SW 1271 (cell line): ENCODE data around the gene SLCO2B1.
A peak's percentile ranks its signal among the peaks of the same experiment; 100 is the strongest.

Experiments used
- DNase-seq, 2 experiments: peaks; one replicate each; lab custom pipeline; 2025; lab: John Stamatoyannopoulos, UW

Gene SLCO2B1

DNA sequence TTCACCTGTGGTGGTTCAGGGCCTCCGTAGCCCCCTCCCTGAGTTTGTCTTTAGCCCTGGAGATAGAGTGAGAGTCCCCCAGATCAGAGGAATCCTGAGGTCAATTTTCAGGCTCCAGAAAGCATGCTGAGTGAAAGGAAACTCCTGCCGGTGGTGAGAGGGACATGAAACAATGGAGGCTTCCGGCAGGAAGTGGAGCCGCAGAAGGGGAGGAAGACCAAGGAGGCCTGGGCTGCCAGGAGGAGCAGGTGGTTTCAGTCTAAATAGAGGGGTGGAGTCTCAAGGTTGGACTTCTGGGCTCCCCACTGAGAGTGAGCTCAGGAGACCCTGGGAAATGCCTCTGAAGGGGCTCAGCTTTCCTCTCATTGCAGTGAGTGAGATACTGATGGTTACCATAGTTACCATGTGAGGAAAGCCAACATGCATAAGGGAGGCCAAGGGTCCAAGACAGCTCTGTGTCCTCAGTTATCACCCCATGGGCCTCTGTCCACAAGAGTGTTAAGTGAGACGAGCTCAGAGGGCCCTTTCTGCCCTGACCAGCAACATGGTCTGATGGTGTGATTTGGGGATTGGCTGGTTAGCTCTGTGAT is 10.7 kb downstream of the SLCO2B1 start:
- no peak for DNase-seq

DNA sequence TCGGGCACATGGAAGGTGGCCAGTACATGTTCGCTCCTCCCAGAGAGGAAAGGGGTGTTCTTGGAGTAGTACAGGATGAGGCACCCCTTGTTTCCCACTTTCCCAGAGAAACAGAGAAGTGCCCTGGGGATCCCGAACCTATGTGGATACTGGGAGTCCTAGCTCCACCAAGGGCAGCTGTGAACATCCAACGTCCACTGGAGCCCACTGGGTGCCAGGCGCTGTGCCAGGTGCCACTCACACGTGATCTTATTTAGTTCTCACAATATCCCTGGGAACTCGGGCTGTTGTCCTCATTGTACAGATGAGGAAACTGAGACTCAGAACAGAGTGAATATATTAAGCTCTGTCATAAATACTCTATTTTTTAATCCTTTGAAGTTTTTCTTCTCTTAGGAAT is 12.0 kb downstream of the SLCO2B1 start:
- no peak for DNase-seq

DNA sequence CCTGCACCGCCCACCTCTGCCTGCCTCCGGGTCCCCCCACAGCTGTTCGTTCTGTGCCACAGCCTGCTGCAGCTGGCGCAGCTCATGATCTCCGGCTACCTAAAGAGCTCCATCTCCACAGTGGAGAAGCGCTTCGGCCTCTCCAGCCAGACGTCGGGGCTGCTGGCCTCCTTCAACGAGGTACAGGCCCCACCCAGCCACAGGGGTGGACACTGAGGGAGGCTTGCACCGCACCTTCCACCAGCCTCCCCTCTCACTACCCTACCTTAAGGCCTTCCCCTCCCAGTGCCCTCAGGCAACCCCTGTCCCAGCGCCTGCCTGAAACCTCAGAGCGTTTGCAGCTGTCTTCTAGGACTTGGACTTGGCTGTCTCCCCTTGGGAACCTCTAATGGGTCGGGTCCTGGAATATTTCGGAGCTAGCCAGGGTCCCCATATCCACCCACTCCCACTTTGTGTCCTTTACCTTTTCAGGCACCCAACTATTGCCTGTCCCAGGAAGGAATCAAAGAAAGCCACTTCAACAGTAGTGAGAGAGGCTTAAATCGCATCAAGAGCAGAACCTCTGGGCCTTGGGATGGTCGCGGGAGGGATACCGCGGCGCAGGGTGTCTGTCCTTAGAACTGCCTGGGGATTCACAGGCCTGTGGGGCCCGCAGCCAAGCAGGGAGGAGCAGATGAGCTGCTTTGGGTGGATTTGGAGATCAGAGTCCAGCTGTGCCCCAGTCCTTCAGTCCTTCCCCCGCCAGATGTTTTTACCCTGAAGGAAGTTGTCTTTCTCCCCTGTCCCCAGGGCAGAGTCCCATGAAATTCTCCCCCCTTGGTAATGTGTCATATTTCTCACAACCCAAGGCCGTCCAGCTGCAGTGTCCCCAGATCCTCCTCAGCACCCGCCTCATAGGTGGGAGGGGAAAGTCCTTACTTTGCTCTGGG is 13.3 kb downstream of the SLCO2B1 start:
- no peak for DNase-seq

DNA sequence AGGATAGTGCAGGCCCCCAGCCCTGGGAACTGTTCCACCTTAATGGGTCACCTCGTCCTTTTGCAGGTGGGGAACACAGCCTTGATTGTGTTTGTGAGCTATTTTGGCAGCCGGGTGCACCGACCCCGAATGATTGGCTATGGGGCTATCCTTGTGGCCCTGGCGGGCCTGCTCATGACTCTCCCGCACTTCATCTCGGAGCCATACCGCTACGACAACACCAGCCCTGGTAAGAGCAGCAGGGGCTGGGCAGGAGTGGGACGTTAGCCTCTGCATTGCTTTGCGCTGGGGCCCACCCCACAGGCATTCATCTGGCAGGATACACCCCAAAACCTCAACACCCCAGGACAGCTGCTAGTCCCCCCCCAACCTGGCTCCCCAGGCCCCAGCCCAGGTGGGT is 14.8 kb downstream of the SLCO2B1 start:
- DNase-seq: no peak

DNA sequence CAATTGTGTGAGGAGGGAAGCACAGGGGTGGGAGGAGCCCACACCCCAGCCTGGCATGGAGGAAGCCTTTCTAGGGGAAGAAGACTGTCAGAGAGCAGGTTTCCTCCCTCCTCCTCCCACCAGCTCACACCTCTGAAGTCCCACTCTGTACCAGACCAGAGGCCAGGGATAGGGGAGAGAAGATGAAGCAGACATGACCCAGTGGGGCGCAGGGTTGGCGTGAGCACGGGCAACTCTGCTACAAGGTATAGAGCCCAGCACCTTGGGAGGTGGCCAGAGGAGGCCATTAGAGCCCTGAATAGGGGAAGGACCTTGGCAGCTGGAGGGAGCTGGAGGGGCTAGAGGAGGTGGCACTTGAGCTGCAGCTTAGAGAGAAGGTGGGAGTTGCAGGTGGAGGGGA is 15.9 kb downstream of the SLCO2B1 start:
- no peak for DNase-seq

DNA sequence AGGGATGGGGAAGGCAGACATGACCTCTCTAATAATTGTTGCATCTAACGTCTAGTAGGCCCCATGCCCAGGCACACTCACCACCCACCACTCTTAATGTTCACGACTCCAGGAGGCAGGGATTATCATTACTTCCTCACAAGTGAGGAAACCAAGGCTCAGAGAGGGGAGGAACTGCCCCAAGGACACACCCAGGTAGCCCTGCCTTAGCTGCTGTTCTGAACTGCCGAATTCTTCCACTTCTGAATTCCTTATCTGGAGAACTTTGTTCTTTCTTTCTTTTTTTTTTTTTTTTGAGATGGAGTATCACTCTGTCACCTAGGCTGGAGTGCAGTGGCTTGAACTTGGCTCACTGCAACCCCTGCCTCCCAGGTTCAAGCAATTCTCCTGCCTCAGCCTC is 16.7 kb downstream of the SLCO2B1 start:
- no peak for DNase-seq

DNA sequence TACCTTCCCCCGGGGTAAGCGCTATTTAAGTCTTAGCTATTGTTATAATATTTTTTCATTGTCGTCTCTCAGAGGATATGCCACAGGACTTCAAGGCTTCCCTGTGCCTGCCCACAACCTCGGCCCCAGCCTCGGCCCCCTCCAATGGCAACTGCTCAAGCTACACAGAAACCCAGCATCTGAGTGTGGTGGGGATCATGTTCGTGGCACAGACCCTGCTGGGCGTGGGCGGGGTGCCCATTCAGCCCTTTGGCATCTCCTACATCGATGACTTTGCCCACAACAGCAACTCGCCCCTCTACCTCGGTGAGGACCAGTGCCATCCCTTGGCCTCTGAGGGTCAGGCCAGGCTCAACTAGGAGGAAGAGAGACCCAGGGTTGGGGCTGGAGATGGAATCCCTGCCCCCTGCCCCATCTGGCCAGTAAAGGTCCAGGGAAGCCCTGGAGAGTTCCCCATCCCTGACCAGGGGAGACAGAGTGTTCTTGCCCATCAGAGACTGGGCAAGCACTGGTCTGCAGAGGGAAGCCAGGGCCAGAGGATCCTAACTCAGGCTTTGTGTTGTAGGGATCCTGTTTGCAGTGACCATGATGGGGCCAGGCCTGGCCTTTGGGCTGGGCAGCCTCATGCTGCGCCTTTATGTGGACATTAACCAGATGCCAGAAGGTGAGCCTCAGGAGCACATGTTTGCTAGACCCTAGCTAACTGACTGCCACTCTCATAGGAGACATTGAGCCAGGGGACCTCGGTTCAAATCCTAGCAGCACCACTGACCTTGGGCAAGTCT is 18.4 kb downstream of the SLCO2B1 start:
- no peak for DNase-seq

DNA sequence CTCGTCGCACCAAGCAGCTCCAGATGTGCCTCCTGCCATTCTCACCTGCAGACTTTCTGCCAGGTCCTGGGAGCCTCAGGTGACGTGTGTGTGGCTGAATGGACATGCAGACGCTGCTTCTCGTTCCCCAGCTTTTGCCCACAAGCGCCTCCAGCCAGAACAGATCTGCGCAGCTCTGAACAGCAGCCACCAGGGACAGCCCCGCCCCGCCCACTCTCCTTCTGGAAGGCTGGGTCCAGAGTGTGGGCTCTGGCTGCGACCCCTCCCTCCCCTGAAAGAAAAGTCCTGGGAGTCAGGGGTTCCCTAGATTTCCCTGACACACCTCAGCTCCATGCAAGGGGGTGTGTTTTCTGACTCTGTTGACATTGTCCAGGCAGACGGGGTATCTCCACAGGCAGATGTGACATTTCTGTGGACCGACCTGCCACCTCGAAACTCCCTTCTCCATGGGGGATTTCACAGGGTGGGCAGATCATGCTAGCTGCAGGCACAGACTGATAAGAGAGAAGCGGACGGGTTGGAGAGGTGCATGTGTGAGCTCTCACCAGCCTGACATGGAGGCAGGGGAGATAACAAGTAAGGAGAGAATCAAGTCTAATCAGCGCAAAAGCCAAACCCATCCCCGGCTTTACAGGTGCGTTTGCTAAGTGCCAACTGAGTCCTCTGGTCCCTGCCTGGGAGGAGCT is 19.8 kb downstream of the SLCO2B1 start:
- DNase-seq: no peak

DNA sequence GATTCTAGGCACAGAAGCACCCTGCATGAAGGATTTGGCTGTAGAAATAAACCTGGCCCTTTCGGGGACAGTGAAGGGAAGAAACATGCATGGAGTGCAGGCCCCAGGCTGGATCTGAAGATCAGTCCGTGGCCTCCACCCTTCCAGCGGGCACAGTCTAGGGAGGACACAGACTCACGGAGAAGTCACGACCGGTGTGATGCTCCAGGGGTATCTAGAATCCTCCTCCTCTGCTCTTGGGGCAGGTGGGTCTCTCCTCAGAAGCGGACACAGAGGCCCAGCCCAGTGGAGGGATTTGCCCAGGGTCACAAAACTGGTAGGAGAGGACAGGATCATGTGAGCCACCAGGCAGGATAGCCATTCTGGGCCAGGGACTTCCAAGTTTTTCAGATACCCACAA is 22.4 kb downstream of the SLCO2B1 start:
- DNase-seq: no peak

DNA sequence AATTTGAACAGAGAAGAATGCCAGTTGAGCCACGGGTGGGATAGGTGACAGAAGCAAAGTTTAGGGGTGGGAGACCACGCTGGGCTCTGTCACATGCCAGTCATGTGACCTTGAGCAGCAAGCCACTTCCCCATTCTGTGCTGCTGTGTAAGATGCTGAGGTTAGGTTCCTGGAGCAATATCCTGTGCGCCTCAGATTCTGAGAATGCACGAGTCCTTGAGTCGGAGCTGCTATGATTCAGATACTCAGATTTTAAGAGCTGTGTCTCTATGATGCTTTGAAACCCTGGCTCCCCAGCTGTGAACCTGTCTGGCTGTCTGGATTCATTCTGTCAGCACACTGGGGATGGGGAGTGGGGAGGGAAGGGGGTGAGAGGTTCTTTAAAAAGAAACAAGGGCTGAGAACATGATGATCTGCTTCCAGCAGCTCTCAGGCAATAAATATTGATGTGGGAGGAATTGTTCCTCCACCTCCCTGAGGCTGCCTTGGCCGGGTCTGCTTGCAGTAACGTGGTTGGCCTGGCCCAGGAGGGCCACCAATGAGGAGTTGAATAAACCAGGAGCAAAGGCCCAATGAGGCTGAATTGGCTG is 24.0 kb downstream of the SLCO2B1 start:
- peak in 1 of 2 experiments; percentile 20 for DNase-seq

DNA sequence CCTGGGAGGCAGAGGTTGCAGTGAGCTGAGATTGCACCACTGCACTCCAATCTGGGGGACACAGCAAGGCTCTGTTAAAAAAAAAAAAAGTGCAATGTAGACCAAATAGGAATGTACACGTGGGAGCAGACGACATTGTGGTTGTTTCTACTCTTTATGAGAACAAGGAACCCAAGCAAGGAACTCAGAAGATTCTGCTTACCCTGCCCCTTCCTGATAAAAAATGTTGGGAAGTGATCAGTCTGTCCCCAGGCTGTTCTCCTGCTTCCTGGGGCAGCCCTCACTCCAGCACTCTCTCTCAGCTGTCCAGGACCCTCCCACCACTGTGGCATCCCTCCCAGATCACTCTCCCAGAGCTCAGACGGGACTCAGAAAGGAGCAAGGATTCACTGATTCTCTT is 31.8 kb downstream of the SLCO2B1 start:
- no peak for DNase-seq

DNA sequence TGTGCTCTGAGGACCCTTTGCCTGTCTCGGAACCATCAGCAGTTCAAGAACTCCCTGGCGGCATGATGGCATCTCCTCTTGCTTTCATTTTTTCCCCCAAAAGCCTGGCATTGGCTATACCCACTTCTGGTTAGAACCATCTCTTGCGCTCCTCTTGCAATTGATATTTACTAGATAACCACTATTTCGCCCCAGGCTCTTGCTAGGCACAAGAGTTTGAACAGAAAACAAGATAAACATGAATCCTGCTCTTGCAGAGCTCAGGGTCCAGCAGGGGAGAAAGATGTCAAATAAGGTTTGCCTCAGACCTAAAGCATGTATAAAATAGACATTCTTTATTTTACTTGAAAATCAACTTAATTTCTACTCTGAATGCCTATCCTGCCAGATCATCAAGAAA is 33.1 kb downstream of the SLCO2B1 start:
- DNase-seq: no peak

DNA sequence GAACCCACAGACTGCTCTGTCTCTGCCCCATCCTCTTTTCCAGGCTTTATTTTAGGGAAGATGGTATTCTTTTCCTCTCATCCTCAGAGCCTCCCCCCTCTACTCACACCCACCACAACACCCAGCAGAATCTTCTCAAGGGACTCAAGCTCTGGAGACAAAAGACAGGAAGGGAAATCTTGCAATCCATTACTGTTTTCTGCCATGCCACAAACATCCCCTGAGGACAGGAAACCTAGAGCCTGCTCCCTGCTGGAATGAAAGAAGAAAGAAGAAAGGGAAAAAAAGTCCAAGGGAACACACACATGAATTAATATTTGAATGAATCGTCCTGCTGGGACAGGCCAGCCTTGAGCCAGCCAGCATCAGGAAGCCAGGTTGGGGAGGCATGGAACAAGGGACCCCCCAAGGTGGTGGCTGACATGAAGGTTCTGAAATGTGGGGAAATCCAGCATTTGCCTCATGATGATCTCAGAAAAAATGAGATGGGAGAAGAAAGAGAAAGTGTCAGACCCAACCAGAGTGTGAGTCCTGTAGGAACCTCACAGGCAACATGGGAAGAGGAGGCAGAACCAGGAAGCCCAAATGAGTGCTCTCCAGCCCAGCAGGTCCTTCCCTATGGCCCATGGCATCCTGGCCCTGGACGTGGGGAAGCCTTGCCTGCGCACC is 34.0 kb downstream of the SLCO2B1 start:
- DNase-seq: no peak

DNA sequence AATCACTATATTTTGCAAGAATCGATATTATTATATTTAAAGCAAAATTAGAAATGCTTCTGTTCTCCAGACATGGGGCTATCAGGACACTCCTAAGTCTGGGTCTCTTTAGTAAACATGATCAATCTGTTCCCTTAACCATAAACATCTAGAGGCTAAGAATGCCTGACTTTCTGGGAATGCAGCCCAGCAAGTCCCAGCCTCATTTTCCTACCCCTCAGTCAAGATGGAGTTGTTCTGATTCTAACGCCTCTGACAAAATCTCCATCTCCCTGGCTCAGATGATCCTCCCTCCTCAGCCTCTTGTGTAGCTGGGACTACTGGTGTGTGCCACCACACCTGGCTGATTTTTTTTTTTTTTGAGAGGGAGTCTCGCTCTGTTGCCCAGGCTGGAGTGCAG is 35.0 kb downstream of the SLCO2B1 start:
- no peak for DNase-seq

DNA sequence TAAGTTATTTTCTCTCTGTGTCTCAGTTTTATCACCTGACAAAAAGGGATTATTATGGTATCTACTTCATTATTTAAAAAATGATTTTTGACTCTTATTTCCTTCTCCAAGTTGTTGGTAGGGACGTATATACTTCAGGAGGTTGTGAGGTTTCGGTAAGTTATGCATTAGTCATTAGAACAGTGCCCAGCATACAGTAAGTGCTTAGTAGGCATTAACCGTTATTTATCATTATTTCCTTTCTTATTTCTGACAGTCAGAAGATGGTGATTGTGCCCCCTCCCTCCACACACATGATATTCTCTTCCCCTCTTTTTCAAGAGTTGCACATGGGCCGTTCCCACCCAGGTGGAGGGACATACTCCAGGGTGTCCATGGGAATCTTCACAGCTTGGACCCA is 36.1 kb downstream of the SLCO2B1 start:
- no peak for DNase-seq

DNA sequence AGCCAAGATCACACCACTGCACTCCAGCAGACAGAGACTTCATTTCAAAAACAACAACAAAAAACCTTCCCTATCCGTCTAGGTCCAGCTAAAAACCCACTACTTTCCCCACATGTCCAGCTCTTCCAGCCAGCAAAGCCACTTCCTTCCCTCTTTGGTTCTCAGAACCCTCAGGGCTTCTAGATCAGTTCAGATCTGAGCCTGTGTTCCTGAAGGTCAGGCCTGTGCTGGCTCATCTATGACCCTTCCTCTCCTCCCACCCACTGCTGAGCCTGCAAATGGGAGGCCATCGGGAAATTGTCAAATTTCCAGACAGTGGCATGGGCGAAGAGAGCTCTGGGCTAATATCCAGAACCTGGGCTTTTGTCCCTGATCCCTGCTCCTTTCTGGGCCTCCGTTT is 37.8 kb downstream of the SLCO2B1 start:
- no peak for DNase-seq

DNA sequence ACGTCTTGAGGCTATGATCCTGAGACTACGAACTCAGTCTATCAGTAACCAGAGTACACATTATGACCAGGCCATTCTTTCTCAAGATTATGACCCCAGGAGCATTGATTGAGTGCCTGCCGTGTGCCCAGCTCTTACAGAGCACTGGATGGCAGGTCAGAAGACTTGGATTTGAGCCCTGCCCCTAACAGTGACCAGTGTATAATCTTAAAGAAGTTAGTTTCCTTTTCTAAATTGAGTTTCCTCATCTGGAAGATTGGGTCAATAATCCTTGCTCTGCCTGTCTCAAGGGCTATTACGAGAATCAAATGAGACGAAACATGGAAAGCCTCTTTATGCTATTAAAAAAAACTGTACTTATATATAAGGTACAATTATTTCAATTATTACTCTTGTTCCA is 38.2 kb downstream of the SLCO2B1 start:
- DNase-seq: no peak

DNA sequence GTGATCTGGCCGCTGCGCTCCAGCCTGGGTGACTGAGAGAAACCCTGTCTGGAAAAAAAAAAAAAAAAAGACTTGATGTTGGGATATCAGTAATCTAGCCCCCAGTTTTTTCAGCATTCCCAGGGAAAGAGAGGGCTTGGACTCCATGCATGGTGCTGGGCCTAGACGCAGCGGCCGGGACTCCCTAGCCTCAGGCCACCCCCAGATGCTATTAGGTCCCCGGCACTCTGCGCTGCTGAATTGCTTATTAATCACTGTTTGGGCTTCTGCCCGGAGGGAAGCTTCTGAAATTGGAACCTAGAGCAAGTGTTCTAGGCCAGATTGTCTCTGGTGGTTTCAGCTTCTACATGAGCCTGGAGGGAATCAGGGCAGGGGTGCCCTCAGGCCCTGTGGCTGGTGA is 39.0 kb downstream of the SLCO2B1 start:
- no peak for DNase-seq

DNA sequence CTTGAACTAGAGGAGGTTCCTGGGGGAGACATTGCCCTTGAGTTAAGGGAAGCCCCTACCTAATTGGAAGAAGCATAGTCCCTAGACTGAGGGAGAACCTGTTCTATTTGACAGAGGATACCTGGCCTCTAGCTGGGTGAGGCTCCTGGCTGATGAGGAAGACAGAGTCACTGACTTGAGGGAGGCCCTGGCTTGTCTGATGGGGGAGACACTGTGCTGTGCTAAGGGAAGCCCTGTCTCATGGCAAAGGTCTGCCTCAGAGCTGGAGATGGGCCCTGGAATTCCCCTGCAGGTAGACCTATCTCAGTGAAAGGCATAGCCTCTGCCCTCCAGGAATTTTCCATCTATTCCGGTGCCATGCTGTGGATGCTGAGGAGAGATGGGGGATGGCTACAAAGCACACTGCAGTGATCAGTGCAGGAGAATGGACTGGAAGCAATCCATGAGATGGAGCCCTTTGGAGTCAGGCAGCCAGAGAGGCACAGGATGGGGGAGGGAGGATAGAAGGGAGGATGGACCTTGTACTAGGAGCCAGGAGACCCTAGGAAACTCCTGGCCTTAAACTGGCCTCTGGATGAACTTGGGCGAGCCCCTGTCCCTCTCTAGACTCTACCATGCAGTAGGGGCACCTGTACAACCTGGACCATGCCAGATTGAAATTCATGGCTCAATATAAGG is 39.9 kb downstream of the SLCO2B1 start:
- no peak for DNase-seq

DNA sequence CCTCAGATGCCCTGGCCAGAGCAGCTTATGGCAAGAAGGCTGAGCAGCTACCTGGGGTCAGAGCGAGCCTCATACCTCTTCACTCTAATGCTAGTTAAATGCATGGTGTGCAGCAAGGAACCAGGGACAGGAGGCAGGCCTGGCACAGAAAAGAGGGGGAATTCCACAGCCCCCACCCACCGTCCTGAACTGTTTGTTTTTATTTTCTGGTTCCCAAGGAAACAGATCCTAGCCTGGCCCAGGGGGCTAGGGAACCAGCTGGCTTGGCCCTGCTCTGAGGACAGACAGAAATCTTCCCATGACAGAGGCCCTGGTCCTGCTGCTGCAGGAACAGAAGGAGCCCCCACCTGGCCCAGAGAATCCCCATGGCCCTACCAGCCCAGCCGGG is 40.4 kb downstream of the SLCO2B1 start:
- DNase-seq: no peak

DNA sequence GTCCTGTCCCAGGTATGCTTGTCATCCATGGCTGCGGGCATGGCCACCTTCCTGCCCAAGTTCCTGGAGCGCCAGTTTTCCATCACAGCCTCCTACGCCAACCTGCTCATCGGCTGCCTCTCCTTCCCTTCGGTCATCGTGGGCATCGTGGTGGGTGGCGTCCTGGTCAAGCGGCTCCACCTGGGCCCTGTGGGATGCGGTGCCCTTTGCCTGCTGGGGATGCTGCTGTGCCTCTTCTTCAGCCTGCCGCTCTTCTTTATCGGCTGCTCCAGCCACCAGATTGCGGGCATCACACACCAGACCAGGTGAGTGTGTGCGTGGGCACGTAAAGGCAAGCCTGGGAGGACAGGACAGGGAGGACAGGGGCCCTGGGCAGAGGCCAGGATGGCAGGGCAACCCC is 42.4 kb downstream of the SLCO2B1 start:
- DNase-seq: no peak
